Medulla oblongata (tissue), 1 donor: ENCODE measurements around the gene RADIL.

Source experiments
- DNase-seq: peaks from one replicate; pipeline ENCODE4 v3.0.0-alpha.2; 2015; ENCODE audit errors: extremely low spot score

Gene RADIL

DNA sequence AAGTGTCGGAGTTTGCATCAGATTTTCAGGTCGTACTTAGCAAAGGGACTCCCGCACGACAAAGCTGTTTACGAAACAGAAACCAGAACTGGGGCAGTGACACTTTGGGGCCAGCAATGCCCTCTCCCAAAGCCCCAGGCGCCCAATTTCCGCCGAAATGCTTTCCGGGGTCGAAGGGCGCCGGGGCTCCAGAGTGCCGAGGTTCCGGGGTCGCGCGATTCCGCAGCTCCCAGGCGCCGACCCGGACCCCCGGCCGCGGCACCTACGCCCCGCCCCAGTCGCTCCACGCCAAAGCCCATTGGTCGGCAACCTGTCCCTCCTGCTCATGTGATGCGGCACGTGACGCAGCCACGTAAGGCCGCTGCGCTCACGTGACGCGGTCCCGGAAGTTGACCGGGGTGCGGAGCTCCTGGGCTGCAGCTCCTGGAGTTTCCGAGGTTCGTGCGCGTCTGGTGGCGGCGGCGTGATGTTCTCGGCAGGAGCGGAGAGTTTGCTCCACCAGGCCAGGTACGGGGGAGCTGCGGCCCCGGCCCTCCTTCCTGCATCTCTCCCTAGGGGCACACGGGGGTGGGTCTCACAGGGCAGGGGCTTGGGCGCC lies 108.2 kb downstream of the RADIL start, which contains the start of gene AP5Z1:
Gene AP5Z1, plus strand, starts transcription at position 374 of the 598 bp plus-strand sequence. Its CDS starts 93 bp downstream, at position 467.
- DNase-seq, result peak; percentile 98

DNA sequence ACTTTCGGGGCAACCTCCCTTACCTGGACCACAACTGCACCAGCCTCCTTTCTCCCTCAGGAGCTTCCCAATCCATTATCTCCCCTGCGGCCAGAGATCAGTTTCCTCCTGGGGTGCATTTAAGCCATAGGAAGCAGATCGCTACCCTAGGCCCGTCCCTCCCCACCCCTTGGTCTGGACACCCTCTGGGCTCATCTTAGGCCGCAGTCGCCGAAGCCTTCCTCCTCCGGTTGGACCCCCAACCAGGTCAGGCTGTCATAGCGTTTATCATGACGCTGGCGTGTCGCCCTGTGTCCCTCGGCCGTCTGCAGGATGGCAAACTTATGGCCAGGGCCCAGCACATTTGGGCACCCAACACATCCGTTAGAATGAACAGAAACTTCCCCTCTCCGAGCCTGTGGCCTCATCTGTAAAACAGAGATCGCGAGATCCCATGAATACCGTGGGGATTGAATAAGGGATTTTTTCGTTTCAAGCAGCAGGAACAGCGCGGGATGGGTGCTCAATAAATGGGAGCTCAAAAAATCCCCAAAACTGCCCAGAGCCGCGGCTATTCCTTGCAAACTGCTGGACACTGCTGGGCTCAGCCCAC lies 108.8 kb downstream of the RADIL start:
- no peak for DNase-seq

DNA sequence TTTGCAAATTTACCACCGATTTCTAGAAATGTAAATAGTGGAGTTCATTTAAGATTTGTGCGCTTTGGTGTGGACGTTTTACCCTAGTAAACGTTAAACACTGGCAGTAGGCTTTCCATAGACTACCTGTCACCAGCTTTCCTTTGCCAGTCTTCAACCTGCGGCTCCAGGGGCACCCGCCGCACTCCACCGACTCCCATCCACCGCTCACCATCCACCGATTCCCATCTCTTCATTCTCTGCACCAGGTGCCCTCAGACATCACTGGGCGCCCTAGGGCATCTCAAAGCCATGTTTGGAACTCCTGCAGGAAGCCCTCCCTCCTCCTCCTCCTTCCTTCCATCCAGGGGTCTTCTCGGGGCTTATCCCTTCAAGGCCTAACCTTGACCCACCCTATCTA lies 109.5 kb downstream of the RADIL start:
- DNase-seq, result no peak

DNA sequence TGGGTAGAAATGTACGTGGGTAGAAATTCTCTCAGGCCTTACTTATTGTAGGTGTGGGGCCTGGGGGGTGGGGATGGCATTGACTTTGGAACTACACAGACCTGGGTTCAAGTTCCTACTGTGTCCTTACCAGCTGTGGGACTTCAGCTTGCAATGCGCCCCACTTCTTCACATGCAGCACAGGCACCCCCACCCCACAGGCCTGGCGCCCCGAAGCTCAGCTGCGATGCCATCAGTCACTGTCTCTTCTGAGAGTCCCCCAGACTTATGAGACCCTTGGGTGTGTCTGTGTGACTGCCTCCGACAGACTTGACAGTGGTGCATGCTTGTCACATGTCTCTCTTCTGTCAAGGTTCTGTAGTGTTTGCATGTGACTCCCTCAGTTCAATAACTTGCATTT lies 111.2 kb downstream of the RADIL start:
- DNase-seq, result no peak

DNA sequence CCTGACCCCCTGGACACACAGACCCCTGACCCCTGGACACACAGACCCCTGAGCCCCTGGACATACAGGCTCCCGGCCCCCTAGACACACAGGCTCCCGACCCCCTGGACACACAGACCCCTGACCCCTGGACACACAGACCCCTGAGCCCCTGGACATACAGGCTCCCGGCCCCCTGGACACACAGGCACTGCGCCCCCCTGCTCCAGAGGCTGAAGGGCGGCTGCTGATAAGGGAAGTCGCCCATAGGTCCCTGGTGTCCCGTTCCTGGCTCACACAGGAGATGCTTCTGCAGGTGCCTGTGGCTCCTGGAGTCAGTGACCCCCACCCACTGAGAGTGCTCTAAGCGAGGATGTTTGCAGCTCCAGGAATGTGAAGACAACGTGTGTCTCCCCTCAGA lies 111.8 kb downstream of the RADIL start:
- DNase-seq, result no peak

DNA sequence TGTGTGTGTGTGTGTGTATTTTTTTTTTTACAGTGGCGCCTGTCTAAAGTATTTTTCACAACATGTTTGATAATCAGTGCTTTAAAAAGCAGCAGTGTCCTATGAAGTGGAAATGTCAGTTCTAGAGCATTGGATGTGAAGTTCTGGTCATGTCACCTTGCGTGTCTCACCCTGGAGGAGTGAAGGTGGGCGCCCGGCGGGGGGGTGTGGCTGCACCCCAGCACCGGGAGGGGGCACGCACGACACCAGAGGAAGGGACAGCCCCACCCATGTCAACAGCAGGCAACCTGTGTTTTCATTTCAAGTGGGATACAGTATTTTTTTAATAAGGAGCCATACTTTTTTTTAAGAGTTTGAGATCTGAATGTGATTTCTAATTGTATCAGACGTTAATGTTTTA lies 112.6 kb downstream of the RADIL start:
- DNase-seq, result no peak

DNA sequence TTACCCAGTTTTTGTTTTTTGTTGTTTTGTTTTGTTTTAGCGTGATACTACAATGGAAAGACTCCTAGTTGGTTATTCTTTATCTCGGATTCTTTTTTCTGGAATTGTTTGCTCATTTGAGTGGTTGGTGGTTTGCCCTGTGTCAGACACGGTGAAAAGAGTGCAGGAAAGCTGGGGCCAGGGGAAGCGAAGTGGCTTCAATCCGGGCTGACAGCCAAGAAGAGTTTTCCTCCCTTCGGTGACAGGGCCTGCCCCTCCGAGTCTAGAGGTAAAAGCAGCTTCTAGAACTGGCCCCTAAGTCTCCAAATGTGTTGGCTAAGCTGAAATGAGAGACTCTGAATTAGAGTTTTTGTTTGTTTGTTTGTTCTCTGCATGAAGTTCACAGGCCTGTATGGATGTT lies 113.8 kb downstream of the RADIL start:
- peak; percentile 30 for DNase-seq

DNA sequence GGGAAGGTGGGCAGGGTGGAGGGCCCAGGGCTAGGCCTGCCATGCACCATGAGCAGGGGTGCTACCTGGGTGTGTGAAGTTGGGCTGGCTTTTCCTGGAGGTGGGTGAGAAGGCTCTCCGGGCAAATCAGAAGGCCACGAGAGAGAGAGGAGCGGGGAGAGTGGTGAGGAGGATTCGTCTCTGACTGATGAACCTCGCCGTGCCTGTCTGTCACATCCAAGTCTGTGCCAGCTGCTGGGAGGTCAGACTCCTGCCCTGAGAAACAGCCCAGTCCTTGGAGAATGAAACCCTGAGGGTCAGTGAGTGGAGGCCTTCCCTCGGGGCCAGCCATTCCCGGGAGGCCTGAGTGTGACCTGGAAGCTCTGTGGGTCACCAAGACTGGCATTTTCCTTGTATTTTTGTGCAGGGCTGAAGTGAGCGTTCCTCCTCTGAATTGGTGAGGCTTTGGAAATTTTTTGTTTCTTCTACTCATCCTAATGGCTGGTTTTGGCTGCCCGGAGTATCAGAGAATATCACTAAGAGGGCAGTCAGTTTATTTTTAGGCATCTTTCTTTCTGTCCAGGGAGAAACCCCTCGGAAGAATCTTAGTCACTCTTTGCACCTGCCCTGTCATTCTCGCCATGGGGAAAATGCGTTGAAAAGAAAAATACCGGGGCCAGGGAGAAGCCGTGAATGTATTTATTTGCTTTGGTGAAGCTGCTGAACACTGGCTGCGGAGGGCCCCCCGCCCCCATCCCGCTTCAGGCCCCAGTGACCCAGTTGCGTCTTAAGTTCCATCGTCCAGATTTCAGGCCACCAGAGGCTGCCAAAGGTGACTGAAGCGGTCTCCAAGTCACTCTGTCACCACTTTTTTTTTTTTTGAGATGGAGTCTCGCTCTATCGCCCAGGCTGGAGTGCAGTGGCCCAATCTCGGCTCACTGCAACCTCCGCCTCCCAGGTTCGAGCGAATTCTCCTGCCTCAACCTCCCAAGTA lies 114.6 kb downstream of the RADIL start:
- DNase-seq, result no peak

DNA sequence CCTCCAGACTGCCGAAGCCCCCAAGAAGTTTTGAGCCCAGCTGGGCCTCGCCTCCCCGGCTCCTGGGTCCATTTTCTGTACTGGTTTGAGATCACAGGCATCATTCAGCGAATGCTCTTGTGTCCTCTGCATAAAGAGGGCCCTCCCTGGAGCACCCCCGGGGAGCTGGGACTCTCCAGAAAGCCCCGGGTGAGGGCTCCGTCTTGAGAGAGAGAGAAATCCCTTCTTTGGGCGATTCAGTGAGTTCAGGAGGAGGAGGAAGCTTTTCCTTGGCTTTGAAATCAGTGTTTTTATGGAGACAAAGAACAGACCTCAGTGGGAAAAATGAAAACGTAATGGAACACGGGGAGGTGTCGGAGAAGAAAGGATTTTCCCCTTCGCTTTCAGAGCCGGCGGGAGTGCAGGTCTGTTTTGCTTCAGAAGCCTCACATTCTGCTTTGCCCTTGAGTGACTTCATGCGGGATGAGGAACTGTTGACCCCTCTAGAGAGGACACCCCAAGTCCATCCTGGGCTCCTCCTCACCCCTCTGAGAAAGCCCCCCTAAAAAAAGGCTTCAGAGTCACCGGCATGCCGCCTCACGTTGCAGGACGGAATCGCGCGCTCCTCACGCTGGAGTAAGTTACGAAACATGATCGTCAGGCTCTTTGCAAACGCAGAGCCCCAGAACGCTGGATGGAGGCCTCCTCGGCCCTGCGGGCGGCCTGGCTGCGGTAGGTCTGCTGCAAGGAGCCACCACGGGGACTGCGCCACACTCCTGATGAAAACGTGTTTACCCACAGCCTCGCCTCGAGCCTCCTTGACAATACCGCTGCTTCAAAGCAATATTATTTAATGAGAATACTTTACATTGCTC lies 116.6 kb downstream of the RADIL start:
- DNase-seq, result no peak

DNA sequence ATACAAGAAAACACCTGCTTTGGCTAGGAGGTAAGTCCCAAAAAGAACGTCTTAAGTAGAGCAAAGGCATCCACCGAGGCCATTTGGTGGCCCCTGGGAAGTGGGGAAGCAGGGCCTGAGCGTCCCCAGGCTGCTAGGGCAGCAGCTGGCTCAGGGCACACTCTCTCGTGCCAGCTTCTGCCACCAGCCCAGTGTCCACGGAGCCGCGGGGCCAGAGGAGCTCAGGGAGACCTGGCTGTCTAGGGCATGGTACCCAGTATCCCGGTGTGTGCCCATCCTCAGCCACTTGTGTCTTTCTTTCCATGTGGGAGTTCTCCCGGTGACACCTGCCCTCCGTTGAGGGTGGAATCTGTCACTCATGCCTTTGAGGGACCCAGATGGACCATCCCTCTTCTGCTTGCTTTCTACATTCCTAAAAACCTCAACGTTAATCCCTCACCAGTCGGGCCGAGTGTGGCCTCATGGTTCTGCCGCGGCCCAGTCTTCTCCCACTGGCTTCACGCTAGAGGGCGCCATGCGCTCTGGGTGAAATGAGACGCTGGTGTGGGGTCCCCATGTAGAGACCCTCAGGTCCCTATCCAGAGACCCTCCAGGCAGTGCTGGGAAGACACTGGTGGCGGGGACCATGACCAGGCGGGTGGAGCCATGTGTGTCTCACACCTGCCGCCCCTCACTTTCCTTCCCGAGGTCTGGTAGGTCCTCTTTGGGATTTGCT lies 117.6 kb downstream of the RADIL start:
- DNase-seq, result no peak

DNA sequence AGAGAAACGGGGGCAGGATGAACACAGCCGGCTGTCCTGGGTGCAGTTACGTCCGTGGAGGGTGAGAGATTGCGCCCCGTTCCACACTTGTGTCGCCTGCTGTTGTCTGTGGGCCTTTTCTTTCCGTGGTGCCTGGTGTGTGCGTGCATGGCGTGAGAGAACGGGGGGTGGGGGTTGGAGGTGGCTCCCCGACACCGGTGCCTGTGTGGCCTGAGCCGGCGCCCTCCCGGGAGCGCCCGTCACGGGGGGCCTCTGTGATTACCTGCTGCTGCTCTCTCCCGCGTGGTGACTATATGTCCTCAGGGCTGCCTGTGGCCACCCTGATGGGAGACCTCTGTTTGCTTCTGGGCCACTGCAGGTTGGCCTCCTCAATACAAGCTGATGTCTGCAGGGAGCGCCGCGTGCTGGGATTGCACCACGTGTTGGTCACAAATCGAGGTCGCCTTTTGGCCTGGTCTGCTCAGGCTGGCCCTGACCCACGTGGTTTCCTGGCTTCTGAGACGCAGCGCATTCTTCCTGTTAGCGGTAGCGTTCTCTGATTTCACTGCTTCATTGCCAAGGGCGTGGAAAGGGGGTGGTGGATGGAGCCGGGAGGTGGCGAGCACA lies 119.0 kb downstream of the RADIL start:
- DNase-seq, result no peak

DNA sequence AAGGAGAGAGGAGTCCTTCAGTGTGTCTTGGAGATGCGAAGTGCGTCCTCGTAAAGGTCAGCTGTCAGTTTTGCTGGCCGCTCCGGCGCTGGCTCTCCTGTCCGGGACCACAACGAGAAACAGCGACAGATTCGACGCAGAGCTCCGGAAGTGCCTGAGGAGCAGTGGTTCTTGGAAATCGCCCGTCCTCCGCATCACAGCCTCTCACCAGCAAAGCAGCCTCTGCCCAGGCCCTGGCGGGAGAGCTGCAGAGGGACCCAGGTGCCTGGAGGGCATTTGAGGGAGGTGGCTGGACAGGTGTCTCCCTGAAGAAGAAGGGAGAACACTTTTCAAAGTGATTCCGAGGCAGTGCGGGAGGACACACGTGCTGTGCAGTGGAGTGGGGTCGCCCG lies 119.7 kb downstream of the RADIL start:
- no peak for DNase-seq

DNA sequence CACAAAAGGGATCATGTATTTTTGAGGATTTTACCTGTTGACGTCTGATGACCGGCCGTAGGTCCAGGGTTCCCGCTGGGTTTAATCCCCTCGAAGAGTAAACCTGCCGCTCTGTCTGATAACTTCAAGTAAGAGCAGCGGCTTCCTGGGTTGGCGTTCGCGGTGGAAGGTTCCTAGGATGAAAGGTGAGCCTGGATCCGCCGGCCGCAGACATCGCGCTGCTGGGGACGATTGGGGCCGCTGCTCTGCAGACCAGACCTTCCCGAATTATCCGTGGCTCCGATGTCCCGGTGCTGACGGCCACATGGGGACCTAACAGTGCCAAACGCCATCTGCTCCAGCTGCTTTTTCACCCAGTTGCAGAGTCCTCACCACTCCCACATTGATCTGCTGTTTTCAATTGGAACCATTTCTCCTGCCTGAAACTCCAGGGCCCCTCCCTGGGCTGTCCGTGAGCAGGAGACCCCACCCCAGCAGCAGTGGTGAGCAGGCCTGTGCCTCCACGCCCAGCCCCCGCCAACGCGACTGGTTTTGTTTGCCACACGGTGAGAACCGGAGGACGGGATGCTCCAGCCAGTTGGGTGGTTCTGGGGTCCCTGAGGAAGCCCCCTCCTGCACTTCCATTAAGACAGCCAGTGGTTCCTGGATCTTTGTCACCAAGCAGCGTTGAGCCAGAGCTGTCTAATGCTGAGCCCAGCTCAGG lies 120.3 kb downstream of the RADIL start:
- no peak for DNase-seq

DNA sequence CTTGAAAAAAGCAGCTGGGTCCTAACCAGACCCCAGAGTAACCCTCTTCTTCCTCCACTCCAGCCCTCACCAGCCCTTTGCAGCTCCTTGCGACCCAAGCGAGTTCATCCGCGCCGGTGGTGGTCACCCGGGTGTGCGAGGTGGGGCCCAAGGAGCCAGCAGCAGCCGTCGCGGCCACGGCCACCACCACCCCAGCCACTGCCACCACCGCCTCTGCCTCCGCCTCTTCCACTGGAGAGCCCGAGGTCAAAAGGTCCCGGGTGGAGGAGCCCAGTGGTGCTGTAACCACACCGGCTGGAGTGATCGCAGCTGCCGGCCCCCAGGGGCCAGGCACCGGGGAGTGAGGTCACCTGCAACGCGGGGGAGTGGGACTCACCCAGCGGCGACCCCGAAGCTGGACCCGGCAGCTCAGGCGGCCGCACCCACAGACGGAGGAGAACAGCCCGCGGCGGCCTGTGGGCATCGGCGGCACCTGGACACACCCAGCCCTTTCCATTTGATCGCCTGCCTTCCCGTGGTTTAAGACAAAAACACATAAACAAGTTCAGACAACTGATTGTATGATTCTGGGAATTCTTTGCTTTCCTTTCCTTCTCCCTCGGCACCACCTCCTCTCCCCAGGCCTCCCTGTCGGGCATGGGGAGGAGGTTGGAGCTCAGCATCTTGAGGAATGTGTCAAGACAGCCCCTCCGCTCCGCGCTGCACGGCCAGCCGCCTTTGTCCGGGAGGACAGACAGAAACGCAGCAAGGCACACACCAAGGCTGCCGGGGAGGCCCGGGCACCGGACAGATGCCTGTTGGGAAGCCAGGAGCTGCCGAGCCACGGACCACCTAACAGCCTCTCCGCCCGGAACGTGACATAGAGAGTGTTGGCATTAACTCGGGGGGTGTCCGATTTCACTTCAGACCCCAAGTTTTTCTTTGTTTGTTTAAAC lies 121.1 kb downstream of the RADIL start:
- no peak for DNase-seq

DNA sequence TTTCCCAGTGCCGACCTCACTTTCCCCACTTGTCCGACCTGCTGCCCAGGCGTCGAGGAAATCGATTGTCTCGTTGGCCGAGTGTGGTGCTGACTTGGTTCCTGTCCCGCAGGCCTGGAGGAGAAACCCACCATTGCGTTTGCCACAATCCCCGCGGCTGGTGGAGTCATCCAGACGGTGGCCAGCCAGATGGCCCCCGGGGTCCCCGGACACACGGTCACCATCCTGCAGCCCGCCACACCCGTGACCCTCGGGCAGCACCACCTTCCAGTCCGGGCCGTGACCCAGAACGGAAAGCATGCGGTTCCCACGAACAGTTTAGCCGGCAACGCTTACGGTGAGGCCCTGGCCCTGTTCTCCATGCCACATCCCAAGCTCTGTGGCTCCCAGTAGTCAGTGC lies 122.6 kb downstream of the RADIL start:
- DNase-seq, result no peak

DNA sequence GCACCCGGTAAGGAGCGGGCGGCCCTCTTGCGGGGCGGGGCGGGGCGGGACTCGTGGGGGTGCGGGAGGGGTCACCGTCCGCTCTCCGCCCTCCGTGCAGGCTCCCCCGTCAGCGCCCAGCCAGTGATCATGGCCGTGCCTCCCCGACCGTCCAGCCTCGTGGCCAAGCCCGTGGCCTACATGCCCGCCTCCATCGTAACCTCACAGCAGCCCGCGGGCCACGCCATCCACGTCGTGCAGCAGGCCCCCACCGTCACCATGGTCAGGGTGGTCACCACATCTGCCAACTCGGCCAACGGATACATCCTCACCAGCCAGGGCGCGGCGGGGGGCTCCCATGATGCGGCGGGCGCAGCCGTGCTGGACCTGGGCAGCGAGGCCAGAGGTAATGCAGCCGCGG lies 124.3 kb downstream of the RADIL start:
- DNase-seq, result no peak

DNA sequence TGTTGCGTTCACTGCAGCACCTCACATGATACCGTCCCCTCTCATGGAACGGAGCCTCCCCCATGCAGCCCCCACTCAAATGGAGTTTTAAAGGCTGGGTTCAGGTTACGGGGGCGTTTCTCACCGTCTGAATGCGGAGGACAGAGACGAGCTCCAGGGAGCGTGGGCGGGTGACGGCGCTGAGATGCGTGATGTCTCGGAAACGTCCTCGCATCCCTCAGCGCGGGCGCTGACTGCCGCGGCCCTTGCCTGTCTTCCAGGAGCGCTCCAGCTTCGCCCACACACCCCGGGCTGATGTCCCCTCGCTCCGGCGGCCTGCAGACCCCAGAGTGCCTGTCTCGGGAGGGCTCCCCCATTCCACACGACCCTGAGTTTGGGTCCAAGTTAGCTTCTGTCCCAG lies 124.7 kb downstream of the RADIL start:
- no peak for DNase-seq

DNA sequence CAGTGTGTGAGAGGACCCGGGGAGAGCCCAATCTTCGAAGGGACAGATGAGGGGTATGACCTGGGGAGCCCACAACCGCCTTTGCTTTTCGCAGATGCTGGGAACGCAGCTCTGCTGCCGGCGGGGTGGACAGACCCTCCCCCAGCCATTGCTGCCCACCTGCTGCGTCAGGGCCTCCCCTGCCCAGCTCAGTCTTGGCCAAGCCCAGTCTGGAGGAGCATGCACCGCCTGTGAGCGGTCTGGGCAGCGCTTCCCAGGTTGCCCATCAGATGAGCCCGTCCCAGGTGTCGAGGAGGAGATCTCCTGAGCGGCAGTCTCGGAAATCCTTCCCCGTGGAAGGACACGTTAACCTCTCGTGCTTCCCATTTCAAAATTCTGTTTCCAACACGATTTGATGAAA lies 125.4 kb downstream of the RADIL start:
- DNase-seq, result no peak

DNA sequence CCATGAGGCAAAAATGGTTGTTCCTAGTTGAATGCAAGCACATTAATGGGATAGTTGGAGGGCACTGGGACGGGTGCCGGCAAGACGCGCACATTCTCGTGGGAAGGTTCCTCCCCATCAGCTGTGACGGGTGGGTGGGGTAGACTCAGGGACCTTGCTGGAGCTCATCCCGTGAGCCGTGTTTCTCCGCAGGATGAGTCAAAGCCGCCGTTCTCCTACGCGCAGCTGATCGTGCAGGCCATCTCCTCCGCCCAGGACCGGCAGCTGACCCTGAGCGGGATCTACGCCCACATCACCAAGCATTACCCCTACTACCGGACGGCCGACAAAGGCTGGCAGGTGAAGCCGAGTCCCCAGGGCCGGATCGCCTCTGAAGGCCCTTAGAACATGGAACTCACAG lies 128.5 kb downstream of the RADIL start:
- no peak for DNase-seq
